GM19397 (cell line): Measurements from ENCODE around the gene QSOX2.

Experiments used
- ATAC-seq: cut with Tn5 transposase; IDR thresholded peaks from one replicate; pipeline ENCODE4 v1.9.1; 2021; ENCODE audit warnings: mild to moderate bottlenecking, moderate library complexity; ENCODE audit not compliant: unreplicated experiment

Gene QSOX2

GRCh38 chr9:136252846-136253245 is 7.2 kb upstream of the QSOX2 start:
- no peak for ATAC-seq

GRCh38 chr9:136252281-136252680 is 6.7 kb upstream of the QSOX2 start:
- no peak for ATAC-seq

DNA sequence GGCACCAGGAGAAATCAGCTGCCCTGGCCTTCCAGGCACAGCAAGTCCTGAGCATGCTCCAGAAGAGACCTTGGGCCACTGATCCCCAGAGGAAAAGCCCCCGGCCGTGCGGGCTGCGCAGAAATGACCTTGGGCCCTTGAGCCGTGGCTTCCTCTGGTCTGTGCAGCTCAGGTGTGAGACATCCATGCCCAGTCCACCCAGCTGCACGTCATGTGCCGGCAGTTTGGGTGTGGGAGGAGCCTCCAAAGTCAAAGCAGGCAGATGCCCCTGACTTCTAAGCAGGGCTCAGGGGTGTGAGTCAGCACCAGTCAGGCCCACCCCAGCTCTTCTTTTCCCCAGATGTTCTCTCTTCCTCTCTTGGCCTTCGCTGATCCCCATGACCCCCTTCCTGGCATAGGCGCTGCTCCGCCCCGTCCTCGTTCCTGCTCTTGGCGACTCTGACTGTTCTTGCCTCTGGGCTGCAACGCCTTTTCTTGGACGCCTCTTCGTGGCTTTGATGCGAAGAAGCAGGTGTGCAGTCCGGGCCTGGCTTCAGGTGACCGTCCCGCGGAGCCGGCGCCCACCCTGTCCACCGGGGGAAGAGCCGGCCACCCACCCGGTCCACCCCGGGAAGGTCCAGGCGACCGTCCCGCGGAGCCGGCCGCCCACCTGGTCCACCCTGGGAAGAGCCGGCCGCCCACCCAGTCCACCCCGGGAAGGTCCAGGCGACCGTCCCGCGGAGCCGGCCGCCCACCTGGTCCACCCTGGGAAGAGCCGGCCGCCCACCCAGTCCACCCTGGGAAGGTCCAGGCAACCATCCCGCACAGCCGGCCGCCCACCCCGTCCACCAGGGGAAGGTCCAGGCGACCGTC is 5.9 kb upstream of the QSOX2 start:
- no peak for ATAC-seq

DNA sequence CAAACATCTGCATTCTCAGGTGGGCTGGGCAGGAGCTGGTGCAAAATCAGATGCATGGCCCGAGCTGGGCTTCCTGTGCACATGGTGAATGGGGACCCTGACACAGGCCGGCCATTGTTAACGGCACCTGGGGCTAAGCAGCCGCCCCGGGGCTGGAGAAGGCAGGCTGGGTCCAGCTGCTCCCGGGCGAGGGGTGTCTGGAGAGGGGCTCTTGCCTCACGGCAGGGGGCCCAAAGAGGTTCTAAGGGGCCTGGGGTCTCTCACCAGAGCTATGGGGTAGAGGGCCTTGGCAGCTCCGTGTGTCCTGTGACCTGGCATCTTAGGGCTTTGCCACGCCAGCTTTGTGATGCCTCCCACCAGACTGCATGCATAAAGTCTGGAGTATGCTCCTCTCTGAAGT is 5.1 kb upstream of the QSOX2 start:
- no peak for ATAC-seq

- no peak for ATAC-seq
Measured at GRCh38 chr9:136249877-136250559, 4.4 kb upstream of the QSOX2 start.

GRCh38 chr9:136248951-136249876 is 3.6 kb upstream of the QSOX2 start:
- no peak for ATAC-seq

GRCh38 chr9:136247947-136248637 is 2.5 kb upstream of the QSOX2 start:
- ATAC-seq = no peak

GRCh38 chr9:136247551-136247916 is 1.9 kb upstream of the QSOX2 start:
- ATAC-seq = no peak

DNA sequence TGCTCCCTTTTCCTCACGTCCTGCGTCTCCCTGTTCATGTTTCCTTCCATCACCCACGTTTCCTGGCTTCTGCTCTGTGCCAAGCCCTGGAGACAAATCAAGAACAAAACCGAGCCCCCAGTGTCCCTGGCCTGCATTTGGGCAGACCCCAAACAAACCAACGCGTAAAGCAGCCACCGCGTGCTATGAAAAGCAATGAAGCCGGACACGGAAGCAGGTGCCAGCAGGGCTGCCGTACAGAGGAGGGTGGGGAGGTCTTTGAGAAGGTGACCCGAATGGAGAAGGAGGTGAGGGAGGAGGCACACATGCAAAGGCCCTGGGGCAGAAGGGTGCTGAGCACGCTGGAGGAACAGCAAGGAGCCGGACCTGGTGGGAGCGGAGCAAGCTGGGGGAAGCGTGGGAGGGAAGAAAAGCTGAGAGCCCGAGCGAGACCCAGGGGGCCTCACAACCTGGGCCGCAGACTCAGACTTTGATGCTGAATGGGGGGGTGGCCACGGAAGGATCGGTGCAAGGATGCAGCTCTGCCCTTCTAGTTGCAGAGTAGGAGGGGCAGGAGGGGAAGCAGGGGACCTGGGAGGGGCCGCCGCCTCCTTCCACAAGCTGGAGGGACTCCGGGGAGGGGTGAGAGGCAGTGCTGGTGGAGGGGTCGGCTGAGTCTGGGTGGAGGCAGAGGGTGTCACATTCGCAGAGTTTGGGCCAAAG is 1.4 kb upstream of the QSOX2 start:
- no peak for ATAC-seq

DNA sequence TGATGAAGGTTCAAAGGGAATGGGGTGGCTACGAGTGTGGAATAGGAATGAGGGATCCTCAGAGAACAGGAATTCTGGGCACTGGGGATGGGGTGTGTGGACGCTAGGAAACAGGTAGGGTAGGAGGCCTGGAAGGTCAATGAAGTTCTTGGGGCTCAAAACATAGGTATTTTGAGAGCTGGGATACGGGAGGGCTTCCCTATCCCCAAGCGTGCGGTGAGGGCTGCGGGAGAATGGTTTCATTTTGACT is 718 bp downstream of the QSOX2 start:
- ATAC-seq = no peak

GRCh38 chr9:136244122-136244968 is 1.3 kb downstream of the QSOX2 start:
- no peak for ATAC-seq

GRCh38 chr9:136243631-136244030 is 2.0 kb downstream of the QSOX2 start:
- ATAC-seq = no peak

GRCh38 chr9:136242918-136243525 is 2.6 kb downstream of the QSOX2 start:
- ATAC-seq = no peak

GRCh38 chr9:136242248-136242647 is 3.4 kb downstream of the QSOX2 start:
- no peak for ATAC-seq

GRCh38 chr9:136241542-136241941 is 4.1 kb downstream of the QSOX2 start:
- no peak for ATAC-seq

DNA sequence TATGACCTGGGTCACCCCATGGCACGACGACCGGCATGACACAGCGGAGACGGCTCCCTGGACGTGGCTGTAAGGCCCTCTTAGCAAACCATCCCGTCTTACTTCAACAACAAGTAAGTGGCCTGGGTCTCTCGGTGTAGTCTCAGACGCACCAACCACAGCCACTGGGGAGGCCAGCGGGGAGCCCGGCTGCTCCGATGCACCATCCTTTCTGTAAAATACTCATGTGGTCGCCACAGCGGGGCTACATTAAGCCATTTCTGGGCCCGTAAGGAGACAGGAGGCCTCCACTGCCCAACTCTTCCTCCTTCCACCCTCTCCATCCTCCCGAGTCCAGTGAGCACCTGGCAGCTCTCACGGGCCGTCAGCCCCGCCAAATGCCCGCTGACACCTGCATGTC is 4.7 kb downstream of the QSOX2 start:
- ATAC-seq = no peak

GRCh38 chr9:136239983-136240330 is 5.7 kb downstream of the QSOX2 start:
- no peak for ATAC-seq

DNA sequence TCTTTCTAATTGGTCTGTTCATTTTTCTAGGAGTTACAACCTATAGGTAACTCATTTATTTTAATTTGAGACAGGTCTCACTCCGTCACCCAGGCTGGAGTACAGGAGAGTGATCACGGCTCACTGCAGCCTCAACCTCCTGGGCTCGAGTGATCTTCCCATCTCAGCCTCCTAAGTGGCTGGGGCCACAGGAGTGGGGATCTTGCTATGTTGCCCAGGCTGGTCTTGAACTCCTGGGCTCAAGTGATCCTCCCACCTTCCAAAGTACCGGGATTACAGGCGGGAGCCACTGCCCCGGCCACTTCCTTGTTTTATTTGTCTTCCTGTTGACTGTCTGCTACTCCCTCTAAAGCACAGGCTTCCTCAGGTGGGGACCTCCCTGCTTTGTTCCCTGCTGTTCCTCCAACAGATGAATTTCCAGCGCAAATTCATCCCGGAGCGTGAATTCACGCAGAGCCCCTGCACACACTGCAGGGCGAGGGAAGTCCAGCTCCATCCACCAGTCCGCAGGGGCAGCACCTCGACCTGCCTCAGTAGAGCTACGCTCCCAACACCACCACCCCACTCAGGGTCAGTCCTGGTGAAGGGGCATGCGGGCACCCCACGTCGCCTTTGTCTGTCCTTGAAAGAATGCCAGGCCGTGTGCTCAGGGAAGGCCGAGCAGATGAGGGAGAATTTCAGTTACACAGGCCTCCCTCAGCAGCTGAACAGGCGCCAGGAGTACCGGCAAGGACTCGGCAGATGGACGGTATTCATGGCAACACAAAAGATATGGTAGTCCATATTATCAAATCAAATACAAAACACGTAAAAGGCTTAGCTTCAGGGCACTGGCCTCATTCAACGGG is 6.3 kb downstream of the QSOX2 start:
- no peak for ATAC-seq
